NCI-H187 treated with DMSO at 0.1 percent for 48 hours (cell line): ENCODE data around the gene TGFBR1.

ENCODE experiments used
- DNase-seq: peaks from one replicate; lab custom pipeline; 2025; lab: John Stamatoyannopoulos, UW

Gene TGFBR1

GRCh38 chr9:99107421-99107820, 2.5 kb downstream of the TGFBR1 start:
- DNase-seq: no peak

GRCh38 chr9:99108131-99108530, 3.2 kb downstream of the TGFBR1 start:
- no peak for DNase-seq

GRCh38 chr9:99109522-99109921, 4.6 kb downstream of the TGFBR1 start:
- DNase-seq: no peak

- DNase-seq: no peak
These were observed 8.0 kb downstream of the TGFBR1 start for GRCh38 chr9:99112750-99113413.

- no peak for DNase-seq
These were observed 8.6 kb downstream of the TGFBR1 start for GRCh38 chr9:99113414-99114048.

GRCh38 chr9:99114049-99114440, 9.1 kb downstream of the TGFBR1 start:
- no peak for DNase-seq

- DNase-seq: no peak
These were observed 10.1 kb downstream of the TGFBR1 start for GRCh38 chr9:99114846-99115500.

GRCh38 chr9:99116003-99116411, 11.1 kb downstream of the TGFBR1 start:
- no peak for DNase-seq

GRCh38 chr9:99118782-99119466, 14.0 kb downstream of the TGFBR1 start:
- no peak for DNase-seq

GRCh38 chr9:99119976-99120655, 15.2 kb downstream of the TGFBR1 start:
- DNase-seq: no peak

GRCh38 chr9:99121604-99122003, 16.7 kb downstream of the TGFBR1 start:
- DNase-seq: no peak

GRCh38 chr9:99124534-99125255, 19.8 kb downstream of the TGFBR1 start:
- DNase-seq: no peak

- no peak for DNase-seq
These were observed 20.5 kb downstream of the TGFBR1 start for GRCh38 chr9:99125446-99125845.

GRCh38 chr9:99126312-99126711, 21.4 kb downstream of the TGFBR1 start:
- DNase-seq: no peak

GRCh38 chr9:99127356-99128132, 22.6 kb downstream of the TGFBR1 start:
- DNase-seq: no peak

- no peak for DNase-seq
These were observed 23.2 kb downstream of the TGFBR1 start for GRCh38 chr9:99128133-99128406.

GRCh38 chr9:99129091-99129490, 24.2 kb downstream of the TGFBR1 start:
- no peak for DNase-seq

- DNase-seq: no peak
These were observed 25.2 kb downstream of the TGFBR1 start for GRCh38 chr9:99130069-99130468.

GRCh38 chr9:99133145-99133544, 28.2 kb downstream of the TGFBR1 start:
- DNase-seq: no peak

- DNase-seq: no peak
These were observed 30.0 kb downstream of the TGFBR1 start for GRCh38 chr9:99134893-99135341.

GRCh38 chr9:99135456-99135855, 30.5 kb downstream of the TGFBR1 start:
- no peak for DNase-seq
